Osteoblast (primary cell): Measurements from ENCODE around the gene MACROD2. TPM values are rescaled to one million over a fixed set of nuclear protein-coding genes. Genes with fewer than 3 reads are reported as not detected.

ENCODE experiments used
- DNase-seq: peaks from one replicate; pipeline ENCODE4 v3.0.0; 2011; ENCODE audit warnings: low spot score, mixed read lengths; ENCODE audit not compliant: insufficient read length; ENCODE audit errors: missing footprints
- H2AFZ ChIP-seq: 2 replicates; pipeline ENCODE4 v1.6.0; 2011; ENCODE audit warnings: mild to moderate bottlenecking, low read length
- H3K27ac ChIP-seq: 2 replicates; pipeline ENCODE4 v1.5.1; 2011; ENCODE audit warnings: mild to moderate bottlenecking, low read depth, low read length, moderate library complexity
- H3K27me3 ChIP-seq: 2 replicates; pipeline ENCODE4 v1.6.0; 2012; ENCODE audit warnings: mild to moderate bottlenecking, control low read depth, inconsistent platforms, low read length, moderate library complexity; ENCODE audit not compliant: insufficient read depth
- H3K36me3 ChIP-seq: 2 replicates; pipeline ENCODE4 v1.5.1; 2011; ENCODE audit warnings: mild to moderate bottlenecking, low read length, control low read depth, moderate library complexity; ENCODE audit not compliant: insufficient read depth
- H3K4me1 ChIP-seq: 2 replicates; pipeline ENCODE4 v1.5.1; 2011; ENCODE audit warnings: mild to moderate bottlenecking, low read length, control low read depth, moderate library complexity; ENCODE audit not compliant: insufficient read depth
- H3K4me2 ChIP-seq: 2 replicates; pipeline ENCODE4 v1.6.0; 2011; ENCODE audit warnings: mild to moderate bottlenecking, low read length; ENCODE audit not compliant: insufficient read depth
- H3K4me3 ChIP-seq: fragments of 200-600 bp; sonication (generic); 3 replicates; pipeline ENCODE4 v1.5.1; 2012; ENCODE audit warnings: mild to moderate bottlenecking, low read length, inconsistent platforms; ENCODE audit not compliant: insufficient read depth
- H3K79me2 ChIP-seq: 2 replicates; pipeline ENCODE4 v1.6.0; 2012; ENCODE audit warnings: mild to moderate bottlenecking, low read length, control low read depth, inconsistent platforms; ENCODE audit not compliant: insufficient read depth
- H3K9me3 ChIP-seq: 2 replicates; pipeline ENCODE4 v1.5.1; 2011; ENCODE audit warnings: low read depth, low read length, control low read depth
- H4K20me1 ChIP-seq: 2 replicates; pipeline ENCODE4 v1.6.0; 2012; ENCODE audit warnings: mild to moderate bottlenecking, low read length, control low read depth; ENCODE audit not compliant: insufficient read depth
- total RNA-seq: library from RNA; depleted of rRNA; stranded (reverse); fragments of >200 nt; gene quantifications from 2 replicates; pipeline ENCODE4 v1.2.3, GENCODE V29; 2012
- TF ChIP-seq, protein P1 (sequence below): IDR thresholded peaks from 2 replicates; pipeline ENCODE4 v1.5.1; 2011; ENCODE audit warnings: mild to moderate bottlenecking, low read depth, low read length, moderate library complexity; ENCODE audit errors: extremely low read depth

MACROD2 gene
- total RNA-seq, 1 donor = 4.0 TPM

DNA sequence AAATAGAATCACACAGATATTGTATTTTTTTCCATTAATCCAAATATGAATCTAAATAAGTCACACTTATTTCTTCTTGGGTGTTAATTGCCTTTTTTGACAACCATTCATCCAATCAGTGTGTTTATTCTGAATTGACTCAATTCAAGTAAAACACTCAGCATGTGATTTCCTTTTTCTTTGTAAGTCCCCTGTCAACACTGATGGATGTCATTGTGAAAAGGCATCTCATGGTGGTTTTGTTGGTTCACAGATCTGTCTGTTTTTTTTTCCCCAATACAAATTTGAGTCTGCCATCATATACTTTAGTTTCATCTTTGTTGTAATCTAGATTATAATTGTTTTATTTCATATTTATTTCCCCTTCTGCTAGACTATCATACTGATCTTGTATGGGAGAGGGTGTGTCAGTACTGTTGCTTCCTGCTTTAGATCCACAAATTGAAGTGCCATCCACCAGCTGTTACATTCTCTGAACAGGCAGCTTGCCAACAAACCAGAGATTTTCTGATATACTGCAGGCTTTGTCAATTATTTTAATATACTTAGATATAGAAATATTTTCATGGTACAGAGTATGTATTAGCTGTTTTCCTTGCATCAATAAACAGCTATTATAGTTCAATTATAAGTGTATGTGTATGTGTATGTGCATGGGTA is 406.3 kb downstream of the MACROD2 start:
- no peak for DNase-seq
- no peak overlapping the region for H3K4me3 ChIP-seq

DNA sequence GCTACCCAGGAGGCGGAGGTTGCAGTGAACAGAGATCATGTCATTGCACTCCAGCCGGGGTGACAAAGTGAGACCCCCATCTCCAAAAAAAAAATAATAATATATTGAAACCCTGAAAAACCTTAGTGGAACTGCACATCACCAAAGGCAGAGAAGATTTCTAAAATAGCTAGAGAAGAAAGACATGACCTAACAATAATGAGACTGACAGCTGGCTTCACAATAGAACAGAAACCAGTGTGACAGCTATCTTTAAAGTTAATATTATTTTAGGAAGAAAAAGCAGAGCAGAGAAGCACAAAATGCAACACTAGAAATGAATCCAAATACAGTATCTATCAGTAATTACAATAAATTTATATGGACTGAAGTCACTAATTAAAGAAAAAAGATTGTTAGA is 409.2 kb downstream of the MACROD2 start:
- Histone ChIP-seq H3K27me3 (no peaks in the 10 kb centered on the region), H4K20me1 (no peaks in the 10 kb centered on the region), H3K36me3 (no peaks in the 10 kb centered on the region), H3K27ac (no peak overlapping the region), H3K4me1 (no peaks in the 10 kb centered on the region), H3K4me2 (no peak overlapping the region), H2AFZ (no peak overlapping the region), H3K4me3 (no peak overlapping the region), H3K79me2 (no peaks in the 10 kb centered on the region), H3K9me3 (no peaks in the 10 kb centered on the region)
- no peak for DNase-seq
- TF ChIP-seq, protein P1, sequence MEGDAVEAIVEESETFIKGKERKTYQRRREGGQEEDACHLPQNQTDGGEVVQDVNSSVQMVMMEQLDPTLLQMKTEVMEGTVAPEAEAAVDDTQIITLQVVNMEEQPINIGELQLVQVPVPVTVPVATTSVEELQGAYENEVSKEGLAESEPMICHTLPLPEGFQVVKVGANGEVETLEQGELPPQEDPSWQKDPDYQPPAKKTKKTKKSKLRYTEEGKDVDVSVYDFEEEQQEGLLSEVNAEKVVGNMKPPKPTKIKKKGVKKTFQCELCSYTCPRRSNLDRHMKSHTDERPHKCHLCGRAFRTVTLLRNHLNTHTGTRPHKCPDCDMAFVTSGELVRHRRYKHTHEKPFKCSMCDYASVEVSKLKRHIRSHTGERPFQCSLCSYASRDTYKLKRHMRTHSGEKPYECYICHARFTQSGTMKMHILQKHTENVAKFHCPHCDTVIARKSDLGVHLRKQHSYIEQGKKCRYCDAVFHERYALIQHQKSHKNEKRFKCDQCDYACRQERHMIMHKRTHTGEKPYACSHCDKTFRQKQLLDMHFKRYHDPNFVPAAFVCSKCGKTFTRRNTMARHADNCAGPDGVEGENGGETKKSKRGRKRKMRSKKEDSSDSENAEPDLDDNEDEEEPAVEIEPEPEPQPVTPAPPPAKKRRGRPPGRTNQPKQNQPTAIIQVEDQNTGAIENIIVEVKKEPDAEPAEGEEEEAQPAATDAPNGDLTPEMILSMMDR = no peak

More for the DNA sequence above, 406.3 kb downstream of the MACROD2 start:
- no peaks in the 10 kb centered on the region for H3K36me3 ChIP-seq
- TF ChIP-seq, protein P1 = no peak
- no peaks in the 10 kb centered on the region for H4K20me1 ChIP-seq
- no peak overlapping the region for H3K4me2 ChIP-seq
- H3K4me1 ChIP-seq = no peaks in the 10 kb centered on the region
- no peak overlapping the region for H3K27ac ChIP-seq
- H3K27me3 ChIP-seq = no peaks in the 10 kb centered on the region
- no peaks in the 10 kb centered on the region for H3K9me3 ChIP-seq
- no peaks in the 10 kb centered on the region for H3K79me2 ChIP-seq
- H2AFZ ChIP-seq = no peak overlapping the region

DNA sequence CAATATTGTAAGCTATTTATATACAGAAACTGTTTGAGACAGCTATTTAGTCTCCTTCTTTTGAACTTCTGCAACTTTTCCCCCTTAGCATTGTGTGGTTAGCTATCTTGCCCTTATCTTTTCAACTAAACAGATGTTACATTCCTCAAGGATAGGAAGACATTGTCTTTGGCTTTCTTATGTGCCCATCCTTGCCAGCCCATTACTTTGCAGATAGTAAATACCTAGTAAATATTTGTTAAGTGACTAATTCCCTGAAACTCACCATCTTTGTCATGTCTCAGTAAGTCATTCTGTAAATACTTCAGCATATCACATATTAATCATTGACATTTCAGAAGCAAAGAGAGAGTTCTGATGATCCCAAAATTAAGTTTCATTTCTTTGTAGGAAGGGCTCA is 411.2 kb downstream of the MACROD2 start:
- Histone ChIP-seq H3K4me3 (no peak overlapping the region), H3K79me2 (no peaks in the 10 kb centered on the region), H3K9me3 (no peaks in the 10 kb centered on the region), H3K4me2 (no peak overlapping the region), H3K27me3 (no peaks in the 10 kb centered on the region), H3K36me3 (no peaks in the 10 kb centered on the region), H3K27ac (no peak overlapping the region), H2AFZ (no peak overlapping the region), H4K20me1 (no peaks in the 10 kb centered on the region), H3K4me1 (no peaks in the 10 kb centered on the region)
- TF ChIP-seq, protein P1 = no peak
- no peak for DNase-seq

DNA sequence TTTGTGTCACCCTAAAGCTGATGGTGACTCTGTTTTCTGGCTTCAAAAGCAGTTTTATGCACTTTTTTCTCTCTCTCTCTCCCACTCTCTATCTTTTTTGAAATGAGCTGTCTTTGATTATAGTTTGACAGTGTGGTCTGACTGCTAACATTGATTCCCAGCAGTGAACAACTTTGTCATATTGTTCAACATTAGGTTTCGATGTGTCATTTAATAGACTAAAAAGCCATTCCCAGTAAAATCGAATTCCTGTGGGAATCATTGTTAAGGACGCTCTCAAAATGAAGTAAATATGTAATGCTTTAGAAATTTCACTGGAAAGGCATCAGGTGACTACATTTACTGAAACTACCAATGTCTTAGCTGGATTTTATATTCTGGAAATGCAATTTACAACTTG is 412.0 kb downstream of the MACROD2 start:
- TF ChIP-seq, protein P1 = no peak
- no peak overlapping the region for H2AFZ ChIP-seq
- no peak overlapping the region for H3K27ac ChIP-seq
- no peak for DNase-seq
- H3K4me1 ChIP-seq = no peaks in the 10 kb centered on the region
- no peaks in the 10 kb centered on the region for H4K20me1 ChIP-seq
- no peak overlapping the region for H3K4me2 ChIP-seq
- H3K27me3 ChIP-seq = no peaks in the 10 kb centered on the region
- no peaks in the 10 kb centered on the region for H3K79me2 ChIP-seq
- H3K9me3 ChIP-seq = no peaks in the 10 kb centered on the region
- H3K36me3 ChIP-seq = no peaks in the 10 kb centered on the region
- no peak overlapping the region for H3K4me3 ChIP-seq
